Muscle of arm (tissue), 12 donors: Measurements from ENCODE around the gene INHA. TPM values are rescaled to one million over a fixed set of nuclear protein-coding genes. Genes with fewer than 3 reads are reported as not detected.

ENCODE experiments used
- DNase-seq: peaks from one replicate; pipeline ENCODE4 v3.0.0-alpha.2; 2013
- polyA plus RNA-seq, 12 donors: library from polyadenylated mRNA; unstranded; fragments of 120-200 nt; gene quantifications; one replicate each; pipeline ENCODE4 v1.2.1, GENCODE V29; 2013; ENCODE audit not compliant: insufficient read length in 12 of 12

Gene INHA
- polyA plus RNA-seq, 12 donors, result 0.28 to 1.5 (median 0.97) TPM; not detected in 2

- no peak for DNase-seq
These were observed 32.0 kb upstream of the INHA start for GRCh38 chr2:219539926-219540678.

GRCh38 chr2:219540784-219541504 is 31.2 kb upstream of the INHA start:
- DNase-seq, result no peak

- DNase-seq, result peak; percentile 74
These were observed 30.4 kb upstream of the INHA start for GRCh38 chr2:219541611-219542180.

- no peak for DNase-seq
These were observed 29.0 kb upstream of the INHA start for GRCh38 chr2:219542931-219543595.

GRCh38 chr2:219543596-219544358 is 28.3 kb upstream of the INHA start, which contains the start of the genes CHPF and TMEM198:
Gene CHPF (minus strand): TSS chr2:219543809. CDS start chr2:219543538, 271 bp downstream.
Gene TMEM198 (plus strand): TSS chr2:219544028. CDS start chr2:219544728, 700 bp downstream.
- peak; percentile 99 for DNase-seq

- DNase-seq, result no peak
These were observed 27.5 kb upstream of the INHA start for GRCh38 chr2:219544567-219544966.

- DNase-seq, result no peak
These were observed 26.7 kb upstream of the INHA start for GRCh38 chr2:219545295-219545942.

- no peak for DNase-seq
These were observed 26.2 kb upstream of the INHA start for GRCh38 chr2:219545943-219546352.

GRCh38 chr2:219547621-219548020 is 24.5 kb upstream of the INHA start:
- no peak for DNase-seq

GRCh38 chr2:219548990-219549389 is 23.1 kb upstream of the INHA start:
- DNase-seq, result no peak

GRCh38 chr2:219549619-219550018 is 22.5 kb upstream of the INHA start:
- no peak for DNase-seq

GRCh38 chr2:219551441-219552381 is 20.4 kb upstream of the INHA start:
- DNase-seq, result no peak

- peak; percentile 91 for DNase-seq
These were observed 19.5 kb upstream of the INHA start for GRCh38 chr2:219552382-219553167.

GRCh38 chr2:219553168-219553417 is 19.0 kb upstream of the INHA start:
- DNase-seq, result no peak

GRCh38 chr2:219553463-219553963 is 18.6 kb upstream of the INHA start:
- DNase-seq, result no peak

GRCh38 chr2:219554350-219554749 is 17.8 kb upstream of the INHA start:
- DNase-seq, result no peak

GRCh38 chr2:219555956-219556355 is 16.2 kb upstream of the INHA start:
- no peak for DNase-seq

GRCh38 chr2:219556413-219556812 is 15.7 kb upstream of the INHA start:
- DNase-seq, result no peak

- no peak for DNase-seq
These were observed 14.8 kb upstream of the INHA start for GRCh38 chr2:219557320-219557719.
